Measurements from ENCODE around the gene OPCML.

The OPCML gene

DNA sequence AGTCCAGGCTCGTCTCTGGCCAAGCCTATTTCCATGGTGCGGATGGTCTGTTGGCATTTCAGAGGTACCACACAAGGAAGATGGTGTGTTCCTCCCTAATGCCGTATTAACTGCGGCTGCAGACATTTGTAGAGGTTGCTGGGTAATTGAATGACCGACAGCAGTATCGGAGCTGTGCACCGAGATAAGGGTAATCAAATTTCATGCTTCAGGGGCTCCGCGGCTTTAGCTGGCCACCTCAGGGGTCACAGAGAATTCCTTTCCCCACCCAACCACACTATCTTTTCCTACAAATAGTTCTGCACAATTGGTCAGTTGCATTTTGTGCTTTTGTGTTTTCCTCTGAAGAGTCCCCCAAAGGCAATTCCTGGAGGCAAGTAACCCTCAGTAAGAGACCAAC lies 297.4 kb downstream of the OPCML start:
- no peak overlapping the region for H3K4me3 ChIP-seq (replicated peaks; ENCODE audit: low read depth, low read length)
- TF ChIP-seq, protein P1, sequence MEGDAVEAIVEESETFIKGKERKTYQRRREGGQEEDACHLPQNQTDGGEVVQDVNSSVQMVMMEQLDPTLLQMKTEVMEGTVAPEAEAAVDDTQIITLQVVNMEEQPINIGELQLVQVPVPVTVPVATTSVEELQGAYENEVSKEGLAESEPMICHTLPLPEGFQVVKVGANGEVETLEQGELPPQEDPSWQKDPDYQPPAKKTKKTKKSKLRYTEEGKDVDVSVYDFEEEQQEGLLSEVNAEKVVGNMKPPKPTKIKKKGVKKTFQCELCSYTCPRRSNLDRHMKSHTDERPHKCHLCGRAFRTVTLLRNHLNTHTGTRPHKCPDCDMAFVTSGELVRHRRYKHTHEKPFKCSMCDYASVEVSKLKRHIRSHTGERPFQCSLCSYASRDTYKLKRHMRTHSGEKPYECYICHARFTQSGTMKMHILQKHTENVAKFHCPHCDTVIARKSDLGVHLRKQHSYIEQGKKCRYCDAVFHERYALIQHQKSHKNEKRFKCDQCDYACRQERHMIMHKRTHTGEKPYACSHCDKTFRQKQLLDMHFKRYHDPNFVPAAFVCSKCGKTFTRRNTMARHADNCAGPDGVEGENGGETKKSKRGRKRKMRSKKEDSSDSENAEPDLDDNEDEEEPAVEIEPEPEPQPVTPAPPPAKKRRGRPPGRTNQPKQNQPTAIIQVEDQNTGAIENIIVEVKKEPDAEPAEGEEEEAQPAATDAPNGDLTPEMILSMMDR (IDR thresholded peaks at IDR 0.05; ENCODE audit: low read length, missing control alignments), result no peak
- DNase-seq (ENCODE audit: low read depth), result no peak

DNA sequence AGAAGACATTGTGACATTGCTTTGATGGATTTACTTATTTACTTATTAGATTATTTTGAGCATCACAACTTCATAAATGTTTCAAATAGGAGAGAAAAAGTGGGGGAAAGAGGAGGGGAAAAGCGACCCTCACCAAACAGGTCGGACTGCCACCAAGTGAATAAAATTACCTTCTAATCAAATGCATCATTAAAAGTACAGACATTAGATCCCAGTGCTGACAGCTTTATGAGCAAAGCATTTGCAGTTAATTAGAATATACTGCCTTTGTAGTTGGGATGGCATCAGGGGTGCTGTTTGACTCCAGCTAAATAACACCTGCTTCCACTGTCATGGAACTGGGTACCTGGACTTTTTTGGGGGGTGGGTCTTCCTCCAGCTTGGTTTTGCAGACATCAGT lies 299.6 kb downstream of the OPCML start:
- H3K4me3 ChIP-seq (replicated peaks; ENCODE audit: low read depth, low read length), result no peak overlapping the region
- DNase-seq (ENCODE audit: low read depth), result no peak
- TF ChIP-seq, protein P1 (IDR thresholded peaks at IDR 0.05; ENCODE audit: low read length, missing control alignments), result no peak

DNA sequence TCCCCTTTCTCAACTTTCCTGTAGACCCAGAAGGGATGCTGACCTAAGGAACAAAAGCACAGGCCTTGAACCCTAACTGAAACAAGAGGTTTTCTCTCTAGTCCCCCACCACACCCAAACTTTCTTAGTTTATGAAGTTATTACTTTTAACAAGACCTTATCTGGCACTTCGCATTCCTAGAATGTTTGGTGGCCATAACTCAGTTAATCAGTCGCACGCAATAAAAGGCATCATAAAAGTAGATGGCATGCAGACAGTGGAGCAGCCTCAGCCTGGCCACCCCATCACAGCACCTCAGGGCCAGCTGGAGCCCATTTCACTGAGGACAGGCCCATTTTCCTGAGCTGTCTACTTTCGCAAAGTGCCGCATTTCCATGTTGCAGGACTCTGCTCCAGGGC lies 301.9 kb downstream of the OPCML start:
- no peak overlapping the region for H3K4me3 ChIP-seq (replicated peaks; ENCODE audit: low read depth, low read length)
- TF ChIP-seq, protein P1 (IDR thresholded peaks at IDR 0.05; ENCODE audit: low read length, missing control alignments), result no peak
- DNase-seq (ENCODE audit: low read depth), result no peak

DNA sequence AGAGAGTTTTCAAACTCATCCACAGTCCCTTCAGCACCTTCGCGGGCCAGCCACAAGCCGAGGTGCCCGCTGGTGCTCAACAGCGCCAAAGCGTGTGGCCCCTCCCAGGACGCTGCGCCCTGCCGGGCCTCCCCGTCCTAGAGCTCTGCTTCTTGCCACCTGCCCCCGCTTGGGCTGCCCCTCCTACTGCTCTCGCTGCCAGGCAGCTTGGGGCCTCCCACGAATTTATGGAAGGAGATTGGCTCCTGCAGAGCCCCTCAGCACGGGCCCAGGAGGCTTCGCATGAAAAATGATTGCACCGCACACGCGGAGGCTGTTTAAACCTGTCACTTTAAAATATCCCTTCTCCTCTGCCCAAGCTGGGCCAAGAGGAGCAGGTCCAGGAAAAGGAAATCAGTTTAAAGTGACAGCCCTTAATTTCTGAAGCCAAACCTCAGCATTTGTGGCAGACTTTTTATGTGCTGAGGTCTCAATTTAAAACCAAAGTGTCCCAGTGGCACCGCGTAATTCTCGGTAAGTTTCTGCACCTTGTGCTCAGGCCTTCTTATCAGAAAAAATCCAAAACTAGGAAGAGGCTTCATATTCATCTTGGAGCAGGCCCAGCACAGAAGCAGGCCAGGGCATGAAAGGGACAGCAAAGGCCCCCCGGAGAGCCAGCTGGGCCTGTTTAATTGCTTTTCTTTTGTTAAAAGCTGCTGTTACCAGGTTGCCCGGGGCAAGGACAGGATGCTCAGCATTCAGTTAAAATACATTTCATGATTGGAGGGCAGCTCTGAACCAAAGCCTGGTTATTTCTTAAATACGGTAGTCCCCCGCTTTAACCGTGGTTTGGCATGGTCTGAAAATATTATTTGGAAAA lies 303.6 kb downstream of the OPCML start:
- no peak for DNase-seq (ENCODE audit: low read depth)
- no peak overlapping the region for H3K4me3 ChIP-seq (replicated peaks; ENCODE audit: low read depth, low read length)
- TF ChIP-seq, protein P1 (IDR thresholded peaks at IDR 0.05; ENCODE audit: low read length, missing control alignments), result no peak

DNA sequence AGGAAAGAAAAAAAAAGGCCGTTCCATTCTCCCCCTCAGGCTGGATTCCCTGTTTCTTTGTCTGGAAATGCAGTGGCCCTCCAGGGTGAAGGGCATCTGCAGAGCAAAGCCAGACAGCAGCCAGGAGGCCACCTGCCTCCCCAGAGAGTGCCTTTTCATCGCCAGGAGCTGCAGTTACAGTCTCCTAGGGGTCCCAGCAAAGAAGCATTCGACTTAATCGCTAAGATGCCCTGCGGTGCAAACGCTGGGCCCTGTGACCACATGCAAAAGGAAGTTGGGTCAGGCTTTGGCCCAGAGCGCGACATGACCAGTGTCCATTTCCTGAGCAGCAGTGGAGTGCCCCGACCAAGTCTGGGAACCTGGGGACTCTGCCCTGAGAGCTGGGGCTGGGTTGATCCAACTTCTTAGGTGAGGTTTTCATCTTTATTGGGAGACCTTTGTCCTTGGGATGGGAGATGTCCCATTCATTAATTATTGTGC lies 304.6 kb downstream of the OPCML start:
- TF ChIP-seq, protein P1 (IDR thresholded peaks at IDR 0.05; ENCODE audit: low read length, missing control alignments), result no peak
- H3K4me3 ChIP-seq (replicated peaks; ENCODE audit: low read depth, low read length), result no peak overlapping the region
- no peak for DNase-seq (ENCODE audit: low read depth)

DNA sequence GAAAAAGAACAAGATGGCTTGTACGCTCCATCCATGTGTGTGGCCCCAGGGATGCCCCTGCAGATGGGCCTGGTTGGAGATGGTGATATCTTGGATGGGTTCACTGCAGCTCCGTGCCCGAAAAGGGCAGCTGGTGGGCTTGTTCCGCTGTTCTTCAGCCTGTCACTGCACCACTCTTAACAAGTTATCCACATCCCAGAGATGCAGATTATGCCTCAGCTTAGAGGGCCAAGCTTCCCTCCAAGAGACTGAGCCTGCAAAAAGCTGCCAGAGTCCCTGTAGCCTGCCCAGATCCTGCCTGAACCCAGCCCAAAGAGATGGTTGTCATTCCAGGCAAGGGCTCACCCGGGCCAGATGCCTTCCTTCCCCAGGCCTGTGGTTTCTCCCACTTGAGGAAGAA lies 308.0 kb downstream of the OPCML start:
- no peak for DNase-seq (ENCODE audit: low read depth)
- TF ChIP-seq, protein P1 (IDR thresholded peaks at IDR 0.05; ENCODE audit: low read length, missing control alignments), result no peak
- no peak overlapping the region for H3K4me3 ChIP-seq (replicated peaks; ENCODE audit: low read depth, low read length)
